Left renal cortex interstitium (tissue), 4 donors: Measurements from ENCODE around the gene FHOD3. TPM values are rescaled to one million over a fixed set of nuclear protein-coding genes. Genes with fewer than 3 reads are reported as not detected.
"Not testable (repeated sequence)": the region's sequence is repeated elsewhere in the genome, so short reads cannot be mapped to it uniquely, and the experiment has no call there.

Experiments
- DNase-seq, 4 donors: peaks; one replicate each; pipeline ENCODE4 v3.0.0-alpha.2; 2013; ENCODE audit warnings: low read depth in 4 of 4, low spot score in 2 of 4, missing footprints in 1 of 4
- polyA plus RNA-seq, 4 donors: library from polyadenylated mRNA; unstranded; fragments of 120-200 nt; gene quantifications; one replicate each; pipeline ENCODE4 v1.2.1, GENCODE V29; 2013; ENCODE audit not compliant: insufficient read length in 4 of 4

Gene FHOD3
- polyA plus RNA-seq, 4 donors, result 35.3 to 42.9 (median 40.5) TPM

GRCh38 chr18:36440614-36441013, 143.1 kb downstream of the FHOD3 start:
- no peak for DNase-seq

DNA sequence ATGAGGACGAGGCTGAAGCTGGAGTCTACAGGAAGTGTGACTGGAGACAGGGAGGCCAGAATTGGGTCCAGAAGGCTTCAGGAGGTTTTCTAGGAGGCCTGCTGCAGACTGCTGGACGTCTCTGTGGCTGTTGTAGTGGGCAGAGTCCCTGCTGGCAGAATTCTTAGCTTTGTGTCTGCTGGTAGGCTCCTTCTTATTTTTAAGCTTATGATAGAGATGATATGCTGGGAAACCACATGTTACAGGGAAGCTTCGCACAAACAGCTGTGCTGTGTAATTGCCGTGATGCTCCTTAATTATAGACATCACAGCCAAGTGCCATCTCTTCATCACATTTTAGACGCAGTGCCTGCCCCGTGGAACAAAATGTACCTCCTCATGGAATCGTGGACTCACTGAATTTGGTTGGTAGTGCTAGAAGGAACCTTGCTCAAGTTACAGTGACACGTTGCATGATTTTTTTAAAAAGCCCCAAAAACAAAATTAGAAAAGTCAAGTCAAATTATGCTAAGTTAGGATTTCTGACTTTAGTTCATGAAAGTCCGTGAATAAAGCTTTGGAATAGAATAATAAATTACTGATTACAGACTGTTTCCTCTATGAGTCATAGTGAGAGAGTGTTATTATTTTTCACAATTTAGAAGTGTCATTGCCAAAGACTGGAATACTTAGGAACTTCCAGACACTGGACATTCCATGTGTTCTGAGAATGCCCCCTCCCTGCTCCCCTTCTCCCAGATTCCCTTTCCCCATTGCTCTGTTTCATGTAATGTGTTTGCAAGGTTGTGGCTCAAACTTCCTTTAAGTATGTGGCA, 144.1 kb downstream of the FHOD3 start:
- no peak for DNase-seq

DNA sequence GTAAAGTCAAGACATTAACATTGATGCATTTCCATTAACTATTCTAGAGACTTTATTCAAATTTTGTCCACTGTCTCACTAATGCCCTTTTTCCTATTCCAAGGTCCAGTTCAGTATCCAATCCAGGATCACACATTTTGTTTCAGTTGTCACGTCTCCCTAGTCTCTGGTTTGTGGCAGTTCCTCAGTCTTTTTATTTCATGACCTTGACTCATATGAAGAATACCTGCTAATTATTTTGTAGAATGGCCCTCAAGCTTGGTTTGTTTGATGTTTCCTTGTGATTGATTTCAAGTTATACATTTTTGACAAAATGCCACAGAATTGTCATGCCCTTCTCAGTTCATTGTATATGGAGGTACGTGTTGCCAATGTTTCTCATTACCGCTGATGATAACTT, 145.2 kb downstream of the FHOD3 start:
- DNase-seq, result no peak

- no peak for DNase-seq
Measured at GRCh38 chr18:36446059-36446458, 148.5 kb downstream of the FHOD3 start.

GRCh38 chr18:36448384-36449290, 151.1 kb downstream of the FHOD3 start:
- DNase-seq, result no peak

GRCh38 chr18:36449451-36449850, 151.9 kb downstream of the FHOD3 start:
- DNase-seq, result no peak

- no peak for DNase-seq
Measured at GRCh38 chr18:36450264-36450663, 152.8 kb downstream of the FHOD3 start.

DNA sequence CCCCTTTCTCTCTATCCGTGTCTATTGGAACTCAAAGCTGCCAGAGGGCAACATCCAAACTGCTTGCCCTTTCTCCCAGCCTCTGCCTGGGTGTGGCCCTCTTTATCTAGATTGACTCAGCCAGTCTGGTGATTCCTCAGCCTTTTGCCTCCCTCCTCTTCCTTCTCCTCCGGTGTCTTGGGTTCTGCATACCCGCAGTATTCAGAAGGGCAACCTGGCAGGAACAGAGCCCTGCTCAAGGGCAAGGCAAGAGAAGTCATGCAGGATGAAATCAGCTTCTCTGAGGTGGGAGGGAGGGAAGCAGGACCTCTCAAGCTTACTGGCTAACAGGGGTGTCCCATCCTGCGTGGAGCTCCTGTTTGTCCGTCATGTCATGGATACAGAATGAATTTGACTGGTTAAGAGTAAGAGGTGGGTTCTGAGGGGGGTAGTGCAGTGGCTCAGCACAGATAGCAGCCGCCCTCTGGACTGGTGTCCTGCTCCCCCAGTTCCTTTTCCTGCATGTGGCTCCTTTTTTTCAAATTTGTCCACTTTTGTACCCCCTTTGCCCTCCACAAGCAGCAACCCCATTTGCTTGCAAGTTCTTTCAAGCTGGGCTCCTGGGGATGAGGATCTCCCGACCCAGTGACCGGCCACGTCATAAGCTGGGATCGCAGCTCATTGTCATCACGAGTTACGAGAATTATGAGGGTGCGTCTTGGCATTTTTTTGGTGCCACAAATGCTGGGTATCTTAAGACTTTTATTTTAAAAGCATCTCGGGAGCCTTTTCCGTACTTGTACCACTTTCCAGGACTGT, 154.1 kb downstream of the FHOD3 start:
- DNase-seq, result no peak

GRCh38 chr18:36454245-36454644, 156.7 kb downstream of the FHOD3 start:
- no peak for DNase-seq

GRCh38 chr18:36454848-36455458, 157.4 kb downstream of the FHOD3 start:
- no peak for DNase-seq

DNA sequence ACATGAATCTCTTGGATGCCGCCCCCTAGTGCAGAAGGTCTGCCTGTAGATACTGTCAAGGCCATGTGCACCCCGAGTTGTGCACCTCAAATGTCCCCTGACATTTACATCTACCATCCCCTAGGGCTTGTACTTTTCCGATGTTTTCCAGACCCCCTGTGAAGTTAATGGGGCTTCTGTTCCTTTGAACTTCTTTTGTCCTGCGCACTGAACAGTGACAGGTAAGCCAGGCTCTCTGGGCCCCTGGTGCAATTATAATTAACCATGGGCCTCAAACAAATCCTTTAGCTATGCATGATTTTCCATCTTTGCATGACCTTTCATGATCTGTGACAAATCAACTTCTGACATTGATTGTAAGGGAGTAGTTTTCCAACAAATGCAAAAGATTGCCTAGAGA, 158.4 kb downstream of the FHOD3 start:
- no peak for DNase-seq

DNA sequence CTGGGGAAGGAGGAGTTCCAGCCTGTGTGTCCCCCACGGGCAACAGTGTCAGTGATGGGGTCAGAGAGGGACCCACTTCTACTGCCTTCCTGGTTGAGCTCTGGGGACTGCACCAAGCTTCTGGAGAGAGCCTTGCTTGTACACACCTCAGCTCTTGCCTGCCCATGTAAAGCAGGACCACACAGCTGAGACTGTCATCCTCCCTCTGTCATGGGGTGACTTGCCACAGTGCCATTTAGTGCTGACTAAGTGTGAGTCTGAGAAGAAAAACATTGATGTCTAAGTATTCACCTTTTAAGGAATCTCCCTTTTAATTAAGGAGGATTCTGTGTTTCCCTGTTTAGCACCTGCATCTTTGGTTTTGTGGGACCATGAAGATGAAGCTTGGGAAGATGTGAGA, 159.1 kb downstream of the FHOD3 start:
- DNase-seq, result no peak

DNA sequence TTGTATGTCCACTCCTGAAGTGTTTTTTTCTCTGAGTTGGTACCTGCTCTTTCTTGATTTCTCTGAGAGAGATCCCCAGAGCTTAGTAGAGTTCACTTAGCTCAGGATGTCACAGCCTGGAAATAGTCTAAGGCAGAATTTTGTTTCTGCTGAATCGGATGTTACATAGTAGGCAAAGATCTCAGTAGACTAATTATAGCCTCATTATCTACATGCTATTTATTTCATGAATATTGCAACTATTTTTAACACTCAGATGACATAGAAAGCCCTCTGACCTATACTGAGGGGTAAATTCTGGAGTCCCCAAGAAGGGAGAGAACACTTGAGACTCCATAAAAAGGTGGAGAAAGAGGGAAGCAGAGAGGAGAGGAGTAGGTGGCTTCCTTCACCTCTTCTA, 160.2 kb downstream of the FHOD3 start:
- DNase-seq, result no peak

DNA sequence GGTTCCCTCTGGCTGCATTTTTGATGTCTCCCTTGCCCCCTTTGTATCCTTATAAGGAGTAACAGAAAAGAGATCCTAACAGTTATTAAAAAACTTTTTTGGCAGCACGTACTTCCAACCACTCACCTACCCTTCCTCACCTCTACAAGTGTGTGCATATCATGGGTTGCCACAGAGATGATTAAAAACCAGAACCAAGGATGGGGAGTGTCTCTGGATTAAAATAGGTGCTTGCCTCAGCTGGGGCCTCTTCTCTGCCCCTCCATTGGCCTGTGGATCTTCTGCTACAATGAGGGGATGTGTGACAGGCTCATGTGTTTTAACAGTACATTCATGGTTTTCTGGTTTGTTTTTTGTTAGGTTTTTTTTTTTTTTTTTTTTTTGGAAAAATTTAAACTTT, 160.8 kb downstream of the FHOD3 start:
- no peak for DNase-seq

DNA sequence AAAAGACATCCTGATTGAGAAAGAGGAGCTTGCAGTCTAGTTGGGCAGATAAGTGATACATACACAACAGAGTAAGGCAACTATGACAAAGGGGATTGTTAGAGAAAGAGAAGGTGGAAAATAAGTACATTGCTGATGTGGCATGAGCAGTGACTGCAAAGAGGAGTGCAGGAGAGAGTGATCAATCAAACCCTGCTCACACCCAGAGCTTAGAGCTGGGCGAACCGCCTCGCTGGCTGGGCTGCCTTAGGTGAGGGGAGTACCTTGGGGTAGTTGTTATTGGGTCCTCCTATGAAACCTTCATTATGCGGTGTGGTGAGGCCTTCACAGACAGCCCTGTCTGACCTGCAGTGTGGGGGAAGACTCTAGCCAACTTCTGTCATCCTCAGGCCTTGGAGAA, 161.7 kb downstream of the FHOD3 start:
- DNase-seq, result no peak

- DNase-seq, result no peak
Measured at GRCh38 chr18:36459786-36460185, 162.3 kb downstream of the FHOD3 start.

DNA sequence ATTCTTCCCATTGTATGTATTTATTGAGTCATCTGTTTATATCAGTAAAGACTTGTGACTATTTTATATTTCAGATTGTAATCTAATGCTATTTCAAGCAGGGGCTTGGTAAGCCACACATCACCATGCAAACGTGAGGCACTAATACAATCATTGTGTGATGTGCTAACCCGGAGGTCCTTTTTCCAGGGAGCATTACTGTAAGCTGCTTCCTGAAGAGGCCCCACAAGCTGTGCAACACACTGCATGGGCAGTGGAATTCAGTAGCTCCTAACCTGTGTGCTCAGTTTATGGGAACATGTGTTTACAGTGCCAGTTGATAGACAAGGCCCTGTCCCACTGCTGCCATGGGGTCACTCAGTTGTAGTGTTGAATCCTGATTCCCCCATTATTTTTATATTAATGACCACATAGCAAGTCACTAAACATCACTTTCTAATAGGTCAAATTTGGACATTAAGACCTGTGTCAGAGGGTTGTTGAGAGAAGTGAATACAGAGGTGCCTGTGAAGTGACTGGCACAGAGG, 162.9 kb downstream of the FHOD3 start:
- DNase-seq, result no peak

GRCh38 chr18:36460854-36461253, 163.3 kb downstream of the FHOD3 start:
- DNase-seq, result no peak

GRCh38 chr18:36461551-36461987, 164.1 kb downstream of the FHOD3 start:
- no peak for DNase-seq

GRCh38 chr18:36463516-36463915, 166.0 kb downstream of the FHOD3 start:
- DNase-seq, result not testable (repeated sequence)
